ENCODE measurements around the gene DUSP22. TPM values are rescaled to one million over a fixed set of nuclear protein-coding genes. Genes with fewer than 3 reads are reported as not detected.

DUSP22 gene
- total and polyA plus RNA-seq, 2 of the 8 experiments (the other 6 are each of a cell fraction or from before 2014, with no cell fraction given), result 15.5 to 32.4 TPM

DNA sequence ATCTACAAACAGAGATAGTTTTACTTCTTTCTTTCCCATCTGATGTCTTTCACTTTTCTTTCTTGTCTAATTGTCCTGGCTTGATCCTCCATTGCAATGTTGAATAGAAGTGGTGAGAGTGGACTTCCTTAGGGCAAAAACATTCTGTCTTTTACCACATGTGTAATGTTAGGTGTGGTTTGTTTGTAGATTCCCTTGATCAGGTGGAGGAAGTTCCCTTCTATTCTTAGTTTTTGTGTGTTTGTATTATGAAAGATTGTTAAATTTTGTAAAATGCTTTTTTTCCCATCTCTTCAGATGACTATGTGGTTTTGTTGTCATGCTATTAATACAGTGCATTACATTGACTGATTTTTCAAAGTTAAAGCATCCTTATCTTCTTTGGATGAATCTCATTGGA is 41.6 kb upstream of the DUSP22 start:
- Histone ChIP-seq H2BK20ac (ENCODE audit: low read length) (no peak overlapping the region), H3K23me2 (ENCODE audit: low read depth, low read length) (no peaks in the 10 kb centered on the region), H2BK15ac (ENCODE audit: low read length) (no peak overlapping the region), H2AFZ (ENCODE audit: low read length) (no peak overlapping the region), H3K79me1 (ENCODE audit: low read depth, low read length) (no peaks in the 10 kb centered on the region), H2BK120ac (replicated peaks; ENCODE audit: low read depth, low read length) (no peak overlapping the region), H4K8ac (ENCODE audit: extremely low read depth, insufficient read depth, low read length) (no peak overlapping the region), H4K91ac (replicated peaks; ENCODE audit: insufficient read length, low read length) (no peak overlapping the region), H3K23ac (ENCODE audit: insufficient read length) (no peak overlapping the region), H3K9ac (replicated peaks in 1 of 4; ENCODE audit: extremely low read depth in 1 of 4, low read depth in 3 of 4, low read length in 3 of 4) (no peak overlapping the region), H3K27me3 (replicated peaks in 1 of 4; ENCODE audit: control insufficient read depth in 3 of 4, extremely low read depth in 1 of 4, insufficient read depth in 3 of 4, low read length in 3 of 4) (no peaks in the 10 kb centered on the region), H3K27ac (ENCODE audit: low read depth, low read length) (no peak overlapping the region), H3K9me3 (ENCODE audit: insufficient read depth in 2 of 2, low read depth in 1 of 2, low read length in 1 of 2) (no peaks in the 10 kb centered on the region), H2AK5ac (ENCODE audit: low read depth, low read length) (no peak overlapping the region), H3K4ac (replicated peaks; ENCODE audit: insufficient read length, low read depth, low read length) (no peak overlapping the region), H3K79me2 (ENCODE audit: control insufficient read depth in 1 of 2, insufficient read depth in 2 of 2, low read length in 2 of 2) (no peaks in the 10 kb centered on the region), H3K56ac (replicated peaks; ENCODE audit: insufficient read length, low read depth, low read length) (no peak overlapping the region), H4K20me1 (replicated peaks in 1 of 2; ENCODE audit: control insufficient read depth in 1 of 2, insufficient read depth in 2 of 2, low read length in 2 of 2) (no peaks in the 10 kb centered on the region), H3K14ac (ENCODE audit: insufficient read length) (no peak overlapping the region), H3K4me3 (ENCODE audit: extremely low read depth in 1 of 4, insufficient read depth in 2 of 4, low read depth in 3 of 4, low read length in 4 of 4) (no peak overlapping the region), H2BK12ac (ENCODE audit: low read depth, low read length) (no peak overlapping the region), H3K18ac (ENCODE audit: extremely low read depth, low read length) (no peak overlapping the region), H3K4me1 (replicated peaks in 1 of 4; ENCODE audit: control insufficient read depth in 3 of 4, insufficient read depth in 4 of 4, low read length in 3 of 4) (no peaks in the 10 kb centered on the region), H3K4me2 (ENCODE audit: insufficient read depth in 1 of 2, low read depth in 2 of 2, low read length in 2 of 2) (no peak overlapping the region), H3K36me3 (ENCODE audit: control insufficient read depth in 2 of 4, insufficient read depth in 4 of 4, low read length in 3 of 4) (no peaks in the 10 kb centered on the region), H2BK5ac (ENCODE audit: low read depth, low read length) (no peak overlapping the region), H4K5ac (ENCODE audit: insufficient read length, low read depth, low read length) (no peak overlapping the region)
- no peak for FAIRE-seq
- TF ChIP-seq NRF1 (IDR thresholded peaks at IDR 0.05; ENCODE audit: low read depth, low read length), result no peak
- TF ChIP-seq, protein P1, sequence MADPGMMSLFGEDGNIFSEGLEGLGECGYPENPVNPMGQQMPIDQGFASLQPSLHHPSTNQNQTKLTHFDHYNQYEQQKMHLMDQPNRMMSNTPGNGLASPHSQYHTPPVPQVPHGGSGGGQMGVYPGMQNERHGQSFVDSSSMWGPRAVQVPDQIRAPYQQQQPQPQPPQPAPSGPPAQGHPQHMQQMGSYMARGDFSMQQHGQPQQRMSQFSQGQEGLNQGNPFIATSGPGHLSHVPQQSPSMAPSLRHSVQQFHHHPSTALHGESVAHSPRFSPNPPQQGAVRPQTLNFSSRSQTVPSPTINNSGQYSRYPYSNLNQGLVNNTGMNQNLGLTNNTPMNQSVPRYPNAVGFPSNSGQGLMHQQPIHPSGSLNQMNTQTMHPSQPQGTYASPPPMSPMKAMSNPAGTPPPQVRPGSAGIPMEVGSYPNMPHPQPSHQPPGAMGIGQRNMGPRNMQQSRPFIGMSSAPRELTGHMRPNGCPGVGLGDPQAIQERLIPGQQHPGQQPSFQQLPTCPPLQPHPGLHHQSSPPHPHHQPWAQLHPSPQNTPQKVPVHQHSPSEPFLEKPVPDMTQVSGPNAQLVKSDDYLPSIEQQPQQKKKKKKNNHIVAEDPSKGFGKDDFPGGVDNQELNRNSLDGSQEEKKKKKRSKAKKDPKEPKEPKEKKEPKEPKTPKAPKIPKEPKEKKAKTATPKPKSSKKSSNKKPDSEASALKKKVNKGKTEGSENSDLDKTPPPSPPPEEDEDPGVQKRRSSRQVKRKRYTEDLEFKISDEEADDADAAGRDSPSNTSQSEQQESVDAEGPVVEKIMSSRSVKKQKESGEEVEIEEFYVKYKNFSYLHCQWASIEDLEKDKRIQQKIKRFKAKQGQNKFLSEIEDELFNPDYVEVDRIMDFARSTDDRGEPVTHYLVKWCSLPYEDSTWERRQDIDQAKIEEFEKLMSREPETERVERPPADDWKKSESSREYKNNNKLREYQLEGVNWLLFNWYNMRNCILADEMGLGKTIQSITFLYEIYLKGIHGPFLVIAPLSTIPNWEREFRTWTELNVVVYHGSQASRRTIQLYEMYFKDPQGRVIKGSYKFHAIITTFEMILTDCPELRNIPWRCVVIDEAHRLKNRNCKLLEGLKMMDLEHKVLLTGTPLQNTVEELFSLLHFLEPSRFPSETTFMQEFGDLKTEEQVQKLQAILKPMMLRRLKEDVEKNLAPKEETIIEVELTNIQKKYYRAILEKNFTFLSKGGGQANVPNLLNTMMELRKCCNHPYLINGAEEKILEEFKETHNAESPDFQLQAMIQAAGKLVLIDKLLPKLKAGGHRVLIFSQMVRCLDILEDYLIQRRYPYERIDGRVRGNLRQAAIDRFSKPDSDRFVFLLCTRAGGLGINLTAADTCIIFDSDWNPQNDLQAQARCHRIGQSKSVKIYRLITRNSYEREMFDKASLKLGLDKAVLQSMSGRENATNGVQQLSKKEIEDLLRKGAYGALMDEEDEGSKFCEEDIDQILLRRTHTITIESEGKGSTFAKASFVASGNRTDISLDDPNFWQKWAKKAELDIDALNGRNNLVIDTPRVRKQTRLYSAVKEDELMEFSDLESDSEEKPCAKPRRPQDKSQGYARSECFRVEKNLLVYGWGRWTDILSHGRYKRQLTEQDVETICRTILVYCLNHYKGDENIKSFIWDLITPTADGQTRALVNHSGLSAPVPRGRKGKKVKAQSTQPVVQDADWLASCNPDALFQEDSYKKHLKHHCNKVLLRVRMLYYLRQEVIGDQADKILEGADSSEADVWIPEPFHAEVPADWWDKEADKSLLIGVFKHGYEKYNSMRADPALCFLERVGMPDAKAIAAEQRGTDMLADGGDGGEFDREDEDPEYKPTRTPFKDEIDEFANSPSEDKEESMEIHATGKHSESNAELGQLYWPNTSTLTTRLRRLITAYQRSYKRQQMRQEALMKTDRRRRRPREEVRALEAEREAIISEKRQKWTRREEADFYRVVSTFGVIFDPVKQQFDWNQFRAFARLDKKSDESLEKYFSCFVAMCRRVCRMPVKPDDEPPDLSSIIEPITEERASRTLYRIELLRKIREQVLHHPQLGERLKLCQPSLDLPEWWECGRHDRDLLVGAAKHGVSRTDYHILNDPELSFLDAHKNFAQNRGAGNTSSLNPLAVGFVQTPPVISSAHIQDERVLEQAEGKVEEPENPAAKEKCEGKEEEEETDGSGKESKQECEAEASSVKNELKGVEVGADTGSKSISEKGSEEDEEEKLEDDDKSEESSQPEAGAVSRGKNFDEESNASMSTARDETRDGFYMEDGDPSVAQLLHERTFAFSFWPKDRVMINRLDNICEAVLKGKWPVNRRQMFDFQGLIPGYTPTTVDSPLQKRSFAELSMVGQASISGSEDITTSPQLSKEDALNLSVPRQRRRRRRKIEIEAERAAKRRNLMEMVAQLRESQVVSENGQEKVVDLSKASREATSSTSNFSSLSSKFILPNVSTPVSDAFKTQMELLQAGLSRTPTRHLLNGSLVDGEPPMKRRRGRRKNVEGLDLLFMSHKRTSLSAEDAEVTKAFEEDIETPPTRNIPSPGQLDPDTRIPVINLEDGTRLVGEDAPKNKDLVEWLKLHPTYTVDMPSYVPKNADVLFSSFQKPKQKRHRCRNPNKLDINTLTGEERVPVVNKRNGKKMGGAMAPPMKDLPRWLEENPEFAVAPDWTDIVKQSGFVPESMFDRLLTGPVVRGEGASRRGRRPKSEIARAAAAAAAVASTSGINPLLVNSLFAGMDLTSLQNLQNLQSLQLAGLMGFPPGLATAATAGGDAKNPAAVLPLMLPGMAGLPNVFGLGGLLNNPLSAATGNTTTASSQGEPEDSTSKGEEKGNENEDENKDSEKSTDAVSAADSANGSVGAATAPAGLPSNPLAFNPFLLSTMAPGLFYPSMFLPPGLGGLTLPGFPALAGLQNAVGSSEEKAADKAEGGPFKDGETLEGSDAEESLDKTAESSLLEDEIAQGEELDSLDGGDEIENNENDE (IDR thresholded peaks at IDR 0.05; ENCODE audit: insufficient replicate concordance, low read length), result no peak
- DNase-seq (ENCODE audit: low read depth in 1 of 2, low spot score in 2 of 2), result no peak
- ChIA-PET CTCF (ENCODE audit: partially characterized antibody) (no interaction called here), POLR2A (ENCODE audit: partially characterized antibody) (no interaction called here)
